Measurements from ENCODE around the gene VTN. TPM values are rescaled to one million over a fixed set of nuclear protein-coding genes. Genes with fewer than 3 reads are reported as not detected.

VTN gene
- total and polyA plus RNA-seq, 4 experiments from 2014 or later, result 0.28 TPM; not detected in 3

DNA sequence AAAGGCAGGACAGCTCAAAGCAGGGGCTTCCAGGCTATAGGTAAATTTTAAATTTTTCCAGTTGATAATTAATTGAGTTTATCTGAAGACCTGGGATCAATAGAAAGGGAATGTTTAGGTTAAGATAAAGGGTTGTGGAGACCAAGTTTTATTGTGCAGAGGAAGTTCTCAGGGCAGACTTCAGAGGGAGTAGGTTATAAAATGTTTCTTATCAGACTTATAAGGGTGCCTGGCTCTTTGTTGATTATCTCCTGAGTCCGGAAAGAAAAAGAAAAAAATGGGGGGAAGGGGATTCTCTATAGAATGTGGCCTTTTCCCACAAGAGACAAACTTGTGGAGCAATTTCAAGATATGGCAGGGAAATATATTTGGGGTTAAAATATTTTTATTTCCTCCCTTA, 20.0 kb upstream of the VTN start:
- Mint-ChIP-seq H3K27me3 (no peaks in the 10 kb centered on the region), H3K9me3 (no peaks in the 10 kb centered on the region), H3K27ac (no peak overlapping the region), H3K36me3 (peaks cover 37 to 51% of the 10 kb centered on the region in 2 donors), H3K4me3 (no peak overlapping the region), H3K4me1 (peaks cover 4 to 20% (median 8%) of the 10 kb centered on the region in 4 donors)
- H3K36me3 ChIP-seq (ENCODE audit: insufficient read depth, low read length), result peaks cover 34% of the 10 kb centered on the region
- POLR2A ChIA-PET (ENCODE audit: partially characterized antibody), result no interaction called here
- intact Hi-C loops (cut with micrococcal nuclease), result no loop called here
- H3K4me3 ChIP-seq (ENCODE audit: low read length in 2 of 2), result no peak overlapping the region
- CTCF ChIA-PET (ENCODE audit: partially characterized antibody), result no interaction called here
- peaks cover 10% of the 10 kb centered on the region for H3K4me1 ChIP-seq (ENCODE audit: insufficient read depth, low read length)
- no peaks in the 10 kb centered on the region for H3K27me3 ChIP-seq (ENCODE audit: insufficient read depth, low read length)
- no peak for DNase-seq
- H3K27ac ChIP-seq (ENCODE audit: low read depth, low read length), result no peak overlapping the region
- no peaks in the 10 kb centered on the region for H3K9me3 ChIP-seq (ENCODE audit: control insufficient read depth in 1 of 2, low read length in 2 of 2)

DNA sequence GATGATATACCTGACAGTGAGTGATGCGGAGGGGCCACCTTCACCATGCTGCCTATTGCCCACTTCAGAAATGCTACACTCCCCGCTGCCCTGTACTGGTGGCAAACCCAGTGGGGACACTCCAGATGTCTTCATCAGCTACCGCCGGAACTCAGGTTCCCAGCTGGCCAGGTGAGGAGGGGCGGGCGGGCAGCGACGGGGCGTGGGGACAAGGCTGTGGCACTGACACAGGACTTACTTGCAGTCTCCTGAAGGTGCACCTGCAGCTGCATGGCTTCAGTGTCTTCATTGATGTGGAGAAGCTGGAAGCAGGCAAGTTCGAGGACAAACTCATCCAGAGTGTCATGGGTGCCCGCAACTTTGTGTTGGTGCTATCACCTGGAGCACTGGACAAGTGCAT, 18.0 kb upstream of the VTN start:
- intact Hi-C loops (cut with micrococcal nuclease), result no loop called here
- POLR2A ChIA-PET (ENCODE audit: partially characterized antibody), result no interaction called here
- H3K27ac Mint-ChIP-seq, result no peak overlapping the region

DNA sequence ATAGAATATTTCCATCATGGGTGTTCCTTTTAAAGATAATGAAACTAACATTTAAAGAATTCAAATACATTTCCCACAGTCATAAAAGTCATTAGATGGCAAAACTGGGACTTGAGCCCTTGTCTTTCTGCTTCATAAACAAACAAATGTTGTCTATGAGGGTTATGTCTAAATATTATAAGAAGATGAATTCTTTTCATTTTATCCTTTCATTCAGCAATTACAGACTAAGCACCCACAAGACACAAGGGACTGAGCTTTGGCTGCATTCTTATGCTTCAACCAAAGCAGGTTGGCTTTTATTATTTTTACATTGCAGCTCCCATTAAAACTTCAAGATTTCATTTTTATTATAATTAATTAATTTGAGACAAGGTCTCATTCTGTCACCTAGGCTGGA, 16.3 kb upstream of the VTN start:
- peak overlapping the region in 5 of 8 donors; percentile 52 to 94 (median 92) for H3K4me3 Mint-ChIP-seq
- peak overlapping the region in 1 of 7 donors; percentile 29 for H3K27ac Mint-ChIP-seq
- POLR2A ChIA-PET (ENCODE audit: partially characterized antibody), result interaction anchor here (1.3 to 5.8 kb wide), 2 partner anchors 16 to 30 kb away, joined by 3 to 58 read pairs; partner anchors contain the start of gene POLDIP2
- intact Hi-C loops (cut with micrococcal nuclease), result no loop called here
- Histone ChIP-seq H3K4me3 (ENCODE audit: low read length in 2 of 2) (no peak overlapping the region), H3K9me3 (ENCODE audit: control insufficient read depth in 1 of 2, low read length in 2 of 2) (no peaks in the 10 kb centered on the region), H3K27ac (ENCODE audit: low read depth, low read length) (no peak overlapping the region), H3K4me1 (ENCODE audit: insufficient read depth, low read length) (peaks cover 22% of the 10 kb centered on the region), H3K27me3 (ENCODE audit: insufficient read depth, low read length) (no peaks in the 10 kb centered on the region), H3K36me3 (ENCODE audit: insufficient read depth, low read length) (peaks cover 24% of the 10 kb centered on the region)
- H3K36me3 Mint-ChIP-seq, result peaks cover 25 to 38% of the 10 kb centered on the region in 2 donors
- peaks cover 0 to 2% of the 10 kb centered on the region in 2 donors for H3K27me3 Mint-ChIP-seq
- peaks cover 15 to 35% (median 27%) of the 10 kb centered on the region in 4 donors for H3K4me1 Mint-ChIP-seq
- no peak for DNase-seq
- H3K9me3 Mint-ChIP-seq, result no peaks in the 10 kb centered on the region
- CTCF ChIA-PET (ENCODE audit: partially characterized antibody), result interaction anchor here (1.5 kb wide), 1 partner anchor 28 kb away, joined by 3 read pairs; no protein-coding TSS in a partner anchor

More for the DNA sequence above, 18.0 kb upstream of the VTN start:
- Histone ChIP-seq H3K36me3 (ENCODE audit: insufficient read depth, low read length) (peaks cover 33% of the 10 kb centered on the region), H3K27ac (ENCODE audit: low read depth, low read length) (no peak overlapping the region), H3K27me3 (ENCODE audit: insufficient read depth, low read length) (no peaks in the 10 kb centered on the region), H3K9me3 (ENCODE audit: control insufficient read depth in 1 of 2, low read length in 2 of 2) (no peaks in the 10 kb centered on the region), H3K4me3 (ENCODE audit: low read length in 2 of 2) (no peak overlapping the region), H3K4me1 (ENCODE audit: insufficient read depth, low read length) (peaks cover 19% of the 10 kb centered on the region)
- Mint-ChIP-seq H3K4me1 (peaks cover 11 to 30% (median 20%) of the 10 kb centered on the region in 4 donors), H3K4me3 (no peak overlapping the region), H3K9me3 (no peaks in the 10 kb centered on the region), H3K36me3 (peaks cover 28 to 46% of the 10 kb centered on the region in 2 donors), H3K27me3 (no peaks in the 10 kb centered on the region)
- no peak for DNase-seq
- CTCF ChIA-PET (ENCODE audit: partially characterized antibody), result no interaction called here

DNA sequence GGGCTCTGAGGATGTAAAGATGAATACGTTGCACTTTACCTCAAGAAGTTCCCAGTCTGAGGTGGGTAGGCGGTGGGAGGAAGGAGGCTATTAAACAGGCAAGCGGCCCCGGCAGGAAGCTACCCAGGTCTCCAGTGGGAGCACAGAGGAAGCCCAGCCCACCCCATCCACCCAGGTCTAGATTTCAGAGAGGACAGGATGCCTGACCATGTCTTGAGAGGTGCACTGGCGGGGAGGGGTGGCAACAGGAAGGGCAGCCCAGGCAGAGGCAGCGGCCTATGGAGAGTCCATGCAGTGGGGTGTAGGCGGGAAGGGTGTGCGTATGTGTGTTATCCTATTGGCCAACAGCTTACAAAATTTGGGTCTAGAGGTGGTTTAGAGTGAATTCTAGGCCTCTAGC, 15.3 kb upstream of the VTN start:
- peak overlapping the region in 5 of 7 donors; percentile 52 to 76 (median 68) for H3K27ac Mint-ChIP-seq
- peak overlapping the region; percentile 17 to 91 for H3K4me3 ChIP-seq (ENCODE audit: low read length in 2 of 2)

DNA sequence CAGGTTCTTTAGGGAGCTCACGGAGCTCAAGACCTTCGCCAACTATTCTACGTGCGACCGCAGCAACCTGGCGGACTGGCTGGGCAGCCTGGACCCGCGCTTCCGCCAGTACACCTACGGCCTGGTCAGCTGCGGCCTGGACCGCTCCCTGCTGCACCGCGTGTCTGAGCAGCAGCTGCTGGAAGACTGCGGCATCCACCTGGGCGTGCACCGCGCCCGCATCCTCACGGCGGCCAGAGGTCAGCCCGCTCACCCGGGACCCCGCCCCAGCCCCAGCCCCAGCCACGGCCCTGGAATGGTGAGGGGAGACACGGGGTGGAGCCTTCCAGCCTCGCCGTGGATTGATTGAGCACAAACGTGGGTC, 14.9 kb upstream of the VTN start:
- H3K4me3 Mint-ChIP-seq, result peak overlapping the region; percentile 92 to 97 (median 95)
- H3K36me3 Mint-ChIP-seq, result peaks cover 11 to 24% of the 10 kb centered on the region in 2 donors
- H3K4me1 ChIP-seq (ENCODE audit: insufficient read depth, low read length), result peaks cover 22% of the 10 kb centered on the region
- H3K4me1 Mint-ChIP-seq, result peaks cover 15 to 33% (median 29%) of the 10 kb centered on the region in 4 donors
- H3K27ac Mint-ChIP-seq, result peak overlapping the region; percentile 59 to 94 (median 90)
- no peaks in the 10 kb centered on the region for H3K27me3 ChIP-seq (ENCODE audit: insufficient read depth, low read length)
- H3K9me3 Mint-ChIP-seq, result no peaks in the 10 kb centered on the region
- CTCF ChIA-PET (ENCODE audit: partially characterized antibody), result interaction anchor here (1.1 to 2.1 kb wide), 5 partner anchors 14 to 133 kb away, joined by 3 to 7 read pairs (median 4); partner anchors contain the start of genes SARM1 and VTN
- H3K27me3 Mint-ChIP-seq, result peaks cover 0 to 2% of the 10 kb centered on the region in 2 donors
- peaks cover 16% of the 10 kb centered on the region for H3K36me3 ChIP-seq (ENCODE audit: insufficient read depth, low read length)
- POLR2A ChIA-PET (ENCODE audit: partially characterized antibody), result interaction anchor here (0.8 to 5.8 kb wide), 9 partner anchors 13 to 577 kb away, joined by 3 to 58 read pairs (median 7); partner anchors contain the start of genes BLTP2, IFT20, POLDIP2 and SARM1
- H3K27ac ChIP-seq (ENCODE audit: low read depth, low read length), result peak overlapping the region; percentile 50
- no peak for DNase-seq
- H3K9me3 ChIP-seq (ENCODE audit: control insufficient read depth in 1 of 2, low read length in 2 of 2), result no peaks in the 10 kb centered on the region
- H3K4me3 ChIP-seq (ENCODE audit: low read length in 2 of 2), result peak overlapping the region; percentile 86 to 91
- intact Hi-C loops (cut with micrococcal nuclease), result no loop called here

More for the DNA sequence above, 15.3 kb upstream of the VTN start:
- ChIA-PET CTCF (ENCODE audit: partially characterized antibody) (interaction anchor here (1.3 to 2.1 kb wide), 3 partner anchors 29 to 134 kb away, joined by 3 to 7 read pairs (median 3); no protein-coding TSS in a partner anchor), POLR2A (ENCODE audit: partially characterized antibody) (interaction anchor here (1.6 to 5.8 kb wide), 5 partner anchors 13 to 50 kb away, joined by 4 to 58 read pairs (median 20); partner anchors contain the start of genes IFT20, POLDIP2, SARM1 and SLC46A1)
- no peaks in the 10 kb centered on the region for H3K27me3 ChIP-seq (ENCODE audit: insufficient read depth, low read length)
- Mint-ChIP-seq H3K9me3 (no peaks in the 10 kb centered on the region), H3K4me3 (peak overlapping the region; percentile 92 to 97 (median 95)), H3K27me3 (peaks cover 0 to 2% of the 10 kb centered on the region in 2 donors), H3K36me3 (peaks cover 15 to 28% of the 10 kb centered on the region in 2 donors), H3K4me1 (peaks cover 15 to 35% (median 27%) of the 10 kb centered on the region in 4 donors)
- H3K27ac ChIP-seq (ENCODE audit: low read depth, low read length), result peak overlapping the region; percentile 50
- intact Hi-C loops (cut with micrococcal nuclease), result no loop called here
- DNase-seq, result no peak
- peaks cover 19% of the 10 kb centered on the region for H3K36me3 ChIP-seq (ENCODE audit: insufficient read depth, low read length)
- peaks cover 22% of the 10 kb centered on the region for H3K4me1 ChIP-seq (ENCODE audit: insufficient read depth, low read length)
- no peaks in the 10 kb centered on the region for H3K9me3 ChIP-seq (ENCODE audit: control insufficient read depth in 1 of 2, low read length in 2 of 2)

DNA sequence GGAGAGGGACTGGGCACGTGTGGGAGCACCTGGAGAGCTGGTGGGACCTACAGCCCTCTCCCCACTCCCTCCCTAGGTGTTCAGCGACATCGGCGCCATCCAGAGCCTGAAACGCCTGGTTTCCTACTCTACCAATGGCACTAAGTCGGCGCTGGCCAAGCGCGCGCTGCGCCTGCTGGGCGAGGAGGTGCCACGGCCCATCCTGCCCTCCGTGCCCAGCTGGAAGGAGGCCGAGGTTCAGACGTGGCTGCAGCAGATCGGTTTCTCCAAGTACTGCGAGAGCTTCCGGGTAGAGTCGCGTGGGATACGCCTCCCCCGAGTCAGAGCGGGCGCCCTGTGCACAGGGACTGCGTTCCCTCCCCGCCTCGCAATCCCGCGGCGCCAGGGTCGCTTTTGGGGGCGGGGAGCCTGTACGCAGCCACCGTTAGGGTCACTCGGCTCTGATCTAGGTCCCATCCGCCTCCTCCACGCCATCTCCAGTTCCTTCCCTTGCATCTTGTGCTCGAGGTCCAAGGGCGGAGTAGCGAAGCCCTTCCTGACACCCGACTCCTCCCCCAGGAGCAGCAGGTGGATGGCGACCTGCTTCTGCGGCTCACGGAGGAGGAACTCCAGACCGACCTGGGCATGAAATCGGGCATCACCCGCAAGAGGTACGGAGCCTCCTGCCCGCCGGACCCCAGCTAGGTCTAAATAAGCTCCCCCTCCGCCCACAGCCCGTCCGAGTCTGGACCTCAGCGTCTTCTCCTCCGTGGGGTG, 14.4 kb upstream of the VTN start:
- intact Hi-C loops (cut with micrococcal nuclease), result loop anchor here (1.0 kb wide), 2 partner anchors 13 to 27 kb away; partner anchors contain the start of genes POLDIP2 and SARM1
- H3K4me3 ChIP-seq (ENCODE audit: low read length in 2 of 2), result peak overlapping the region; percentile 86 to 91
- Mint-ChIP-seq H3K4me3 (peak overlapping the region; percentile 92 to 97 (median 95)), H3K27me3 (peaks cover 0 to 2% of the 10 kb centered on the region in 2 donors), H3K36me3 (peaks cover 8 to 19% of the 10 kb centered on the region in 2 donors), H3K27ac (peak overlapping the region; percentile 59 to 94 (median 90)), H3K9me3 (no peaks in the 10 kb centered on the region), H3K4me1 (peaks cover 15 to 32% (median 29%) of the 10 kb centered on the region in 4 donors)
- ChIA-PET CTCF (ENCODE audit: partially characterized antibody) (interaction anchor here (1.1 to 2.1 kb wide), 4 partner anchors 14 to 133 kb away, joined by 3 to 7 read pairs (median 5); partner anchors contain the start of genes SARM1 and VTN), POLR2A (ENCODE audit: partially characterized antibody) (interaction anchor here (0.8 to 5.8 kb wide), 12 partner anchors 12 to 576 kb away, joined by 3 to 58 read pairs (median 4); partner anchors contain the start of genes BLTP2, IFT20, POLDIP2 and SARM1)
- H3K4me1 ChIP-seq (ENCODE audit: insufficient read depth, low read length), result peaks cover 22% of the 10 kb centered on the region
- peaks cover 10% of the 10 kb centered on the region for H3K36me3 ChIP-seq (ENCODE audit: insufficient read depth, low read length)
- H3K27ac ChIP-seq (ENCODE audit: low read depth, low read length), result peak overlapping the region; percentile 50
- peak; percentile 50 to 71 (median 58) for DNase-seq
- H3K27me3 ChIP-seq (ENCODE audit: insufficient read depth, low read length), result no peaks in the 10 kb centered on the region
- no peaks in the 10 kb centered on the region for H3K9me3 ChIP-seq (ENCODE audit: control insufficient read depth in 1 of 2, low read length in 2 of 2)
